Measurements from ENCODE around the gene OXNAD1.

DNA sequence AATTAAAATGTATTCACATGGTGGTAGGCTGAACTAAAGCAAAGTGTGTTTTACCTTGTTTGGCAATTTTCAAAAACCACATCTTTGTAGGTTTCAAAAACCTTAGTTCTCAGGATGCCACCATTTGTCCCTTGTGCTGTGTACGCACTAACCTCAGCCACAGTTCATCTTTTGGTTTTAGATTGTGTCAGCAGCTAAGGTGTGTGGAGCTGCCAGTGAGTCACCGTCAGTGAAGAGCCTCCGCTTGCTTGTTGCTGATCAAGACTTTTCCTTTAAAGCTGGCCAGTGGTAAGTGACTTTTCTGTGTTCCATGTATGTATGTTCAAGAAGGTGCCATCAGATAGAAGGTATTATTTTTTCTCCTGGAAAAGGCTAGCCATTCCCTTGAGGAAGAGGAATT lies 21.1 kb downstream of the OXNAD1 start:
- TF ChIP-seq EZH2 (optimal IDR thresholded peaks at IDR 0.05; ENCODE audit: low read depth, low read length) (no peak), CTCF (IDR thresholded peaks at IDR 0.05; ENCODE audit: low read length) (no peak), EZH2phosphoT487 (IDR thresholded peaks at IDR 0.05; ENCODE audit: low read length) (no peak)

Measured in MM.1S (cell line).